OCI-LY7 (cell line): ENCODE measurements around the gene TCP1. TPM values are rescaled to one million over a fixed set of nuclear protein-coding genes. Genes with fewer than 3 reads are reported as not detected.

Experiments
- BruUV-seq: library from RNA; stranded (reverse); fragments of 400-500 nt; replicated peaks from 2 replicates; lab custom pipeline; 2021; lab: Mats Ljungman, UMichigan
- CTCF ChIA-PET: fragments of 300-600 bp; sonication (Branson Sonifier 250); formaldehyde crosslinking; loops from one replicate; lab custom pipeline; 2022; ENCODE audit warnings: antibody characterized with exemption; ENCODE audit not compliant: unreplicated experiment; lab: Charles Lee
- POLR2A ChIA-PET: fragments of 300-600 bp; sonication (Branson Sonifier 250); formaldehyde crosslinking; loops from one replicate; lab custom pipeline; 2022; ENCODE audit warnings: antibody characterized with exemption; lab: Charles Lee
- DNase-seq: peaks from one replicate; pipeline ENCODE4 v3.0.0-alpha.2; 2015; ENCODE audit warnings: low spot score
- H2AFZ ChIP-seq: fragments of 200-600 bp; sonication (generic), shearing (Covaris generic); 2 replicates; pipeline ENCODE4 v1.6.1; 2014; ENCODE audit warnings: mild to moderate bottlenecking, antibody characterized with exemption, low read length, moderate library complexity
- H3K27ac ChIP-seq: fragments of 200-600 bp; sonication (generic); 2 replicates; pipeline ENCODE4 v1.5.1; 2014; ENCODE audit warnings: mixed run types, low read depth, mild to moderate bottlenecking, moderate library complexity, low read length, inconsistent platforms; ENCODE audit not compliant: poor library complexity, severe bottlenecking
- H3K36me3 ChIP-seq: fragments of 200-600 bp; sonication (generic); 2 replicates; pipeline ENCODE4 v1.6.1; 2014; ENCODE audit warnings: mild to moderate bottlenecking, antibody characterized with exemption, low read length, moderate library complexity, mixed read lengths; ENCODE audit not compliant: insufficient read depth
- H3K4me1 ChIP-seq: fragments of 200-600 bp; sonication (generic); 2 replicates; pipeline ENCODE4 v1.5.1; 2014; ENCODE audit warnings: mild to moderate bottlenecking, low read length; ENCODE audit not compliant: insufficient read depth, poor library complexity, severe bottlenecking
- H3K4me2 ChIP-seq: fragments of 200-600 bp; sonication (generic); 2 replicates; pipeline ENCODE4 v1.6.1; 2014; ENCODE audit warnings: mild to moderate bottlenecking, low read length
- H3K4me3 ChIP-seq: fragments of 200-600 bp; sonication (generic); 2 replicates; pipeline ENCODE4 v1.5.1; 2014; ENCODE audit warnings: mild to moderate bottlenecking, low read depth, low read length; ENCODE audit not compliant: poor library complexity, severe bottlenecking
- H3K79me2 ChIP-seq: fragments of 200-600 bp; sonication (generic); 2 replicates; pipeline ENCODE4 v1.6.1; 2016; ENCODE audit warnings: low read depth, mild to moderate bottlenecking, low read length, moderate library complexity, mixed read lengths; ENCODE audit not compliant: insufficient read depth
- H3K9me2 ChIP-seq: fragments of 200-600 bp; sonication (generic); 2 replicates; pipeline ENCODE4 v1.6.1; 2016; ENCODE audit warnings: mild to moderate bottlenecking, low read length, mixed read lengths; ENCODE audit not compliant: insufficient read depth
- H3K9me3 ChIP-seq: fragments of 200-600 bp; sonication (generic); 2 replicates; pipeline ENCODE4 v1.6.1; 2014; ENCODE audit warnings: mild to moderate bottlenecking, mixed run types, low read length, mixed read lengths
- H4K20me1 ChIP-seq: fragments of 200-600 bp; sonication (generic); 2 replicates; pipeline ENCODE4 v1.6.1; 2014; ENCODE audit warnings: mild to moderate bottlenecking, antibody characterized with exemption, low read length, moderate library complexity, mixed read lengths; ENCODE audit not compliant: insufficient read depth
- EZH2phosphoT487 ChIP-seq: fragments of 200-600 bp; sonication (generic); IDR thresholded peaks from 2 replicates; pipeline ENCODE4 v1.6.1; 2018; ENCODE audit warnings: low read depth, borderline replicate concordance, mild to moderate bottlenecking, mixed run types, antibody characterized with exemption, low read length, moderate library complexity, mixed read lengths
- intact Hi-C: fragments of 100-400 bp; cut with micrococcal nuclease; formaldehyde crosslinking; loops from one replicate; pipeline ENCODE4 v1.10.0; 2022; ENCODE audit not compliant: unreplicated experiment
- total RNA-seq, 2 experiments: library from RNA; depleted of rRNA in 1 of 2; stranded (reverse); fragments of >200 nt in 1 of 2; shearing (Covaris generic) in 1 of 2; gene quantifications; 2 replicates each; pipeline ENCODE4 v1.2.3, GENCODE V29; 2014 to 2022
- TF ChIP-seq, protein P1 (sequence below): fragments of 200-600 bp; sonication (generic); conservative IDR thresholded peaks from 2 replicates; pipeline ENCODE4 v1.5.1; 2014; ENCODE audit warnings: mild to moderate bottlenecking, antibody characterized with exemption, low read length, moderate library complexity, mixed read lengths

The TCP1 gene
- total RNA-seq, 2 experiments from 2014 or later: 319 to 386 TPM

DNA sequence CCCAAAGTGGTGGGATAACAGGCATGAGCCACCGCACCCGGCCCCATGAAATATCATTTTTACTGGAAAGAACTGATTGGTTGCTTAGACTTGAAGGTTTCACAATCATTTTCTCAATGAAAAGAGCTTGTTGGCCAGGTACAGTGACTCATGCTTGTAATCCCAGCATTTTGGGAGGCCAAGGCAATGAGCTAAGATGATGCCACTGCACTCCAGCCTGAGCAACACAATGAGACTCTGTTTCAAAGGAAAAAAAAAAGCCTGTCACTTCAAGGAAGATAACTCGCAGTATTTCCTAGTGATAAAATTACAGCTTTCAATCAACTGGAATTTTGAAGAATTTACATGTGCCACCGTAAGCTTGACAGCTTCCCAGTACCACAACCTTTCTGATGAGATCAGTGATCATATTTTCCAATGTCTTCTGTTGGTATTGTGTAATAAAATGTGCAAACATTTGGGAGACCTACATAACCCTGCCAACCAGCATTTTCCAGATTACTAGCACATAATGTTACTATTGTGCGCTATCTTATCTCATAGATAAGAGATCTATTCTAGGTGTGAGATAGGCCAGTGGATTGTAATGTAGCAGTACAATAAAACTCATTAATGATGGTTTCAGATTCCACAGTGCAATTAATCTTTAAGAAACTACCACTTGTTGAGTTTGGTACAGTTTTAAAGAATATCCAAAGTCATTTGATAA is 17.9 kb upstream of the TCP1 start:
- no peaks in the 10 kb centered on the region for H3K9me3 ChIP-seq
- TF ChIP-seq, protein P1, sequence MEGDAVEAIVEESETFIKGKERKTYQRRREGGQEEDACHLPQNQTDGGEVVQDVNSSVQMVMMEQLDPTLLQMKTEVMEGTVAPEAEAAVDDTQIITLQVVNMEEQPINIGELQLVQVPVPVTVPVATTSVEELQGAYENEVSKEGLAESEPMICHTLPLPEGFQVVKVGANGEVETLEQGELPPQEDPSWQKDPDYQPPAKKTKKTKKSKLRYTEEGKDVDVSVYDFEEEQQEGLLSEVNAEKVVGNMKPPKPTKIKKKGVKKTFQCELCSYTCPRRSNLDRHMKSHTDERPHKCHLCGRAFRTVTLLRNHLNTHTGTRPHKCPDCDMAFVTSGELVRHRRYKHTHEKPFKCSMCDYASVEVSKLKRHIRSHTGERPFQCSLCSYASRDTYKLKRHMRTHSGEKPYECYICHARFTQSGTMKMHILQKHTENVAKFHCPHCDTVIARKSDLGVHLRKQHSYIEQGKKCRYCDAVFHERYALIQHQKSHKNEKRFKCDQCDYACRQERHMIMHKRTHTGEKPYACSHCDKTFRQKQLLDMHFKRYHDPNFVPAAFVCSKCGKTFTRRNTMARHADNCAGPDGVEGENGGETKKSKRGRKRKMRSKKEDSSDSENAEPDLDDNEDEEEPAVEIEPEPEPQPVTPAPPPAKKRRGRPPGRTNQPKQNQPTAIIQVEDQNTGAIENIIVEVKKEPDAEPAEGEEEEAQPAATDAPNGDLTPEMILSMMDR: no peak
- no peak for TF ChIP-seq EZH2phosphoT487
- H3K27ac ChIP-seq: no peak overlapping the region
- intact Hi-C loops: no loop called here
- no peaks in the 10 kb centered on the region for H4K20me1 ChIP-seq
- H2AFZ ChIP-seq: no peak overlapping the region
- DNase-seq: no peak
- BruUV-seq: no TSS peak
- H3K4me1 ChIP-seq: peaks cover 20% of the 10 kb centered on the region
- H3K36me3 ChIP-seq: no peaks in the 10 kb centered on the region
- no peaks in the 10 kb centered on the region for H3K79me2 ChIP-seq
- H3K4me2 ChIP-seq: no peak overlapping the region
- H3K9me2 ChIP-seq: no peaks in the 10 kb centered on the region
- CTCF ChIA-PET: no interaction called here
- POLR2A ChIA-PET: interaction anchor here (0.6 to 3.0 kb wide), 5 partner anchors 13 to 118 kb away, joined by 3 to 15 read pairs (median 4); partner anchors contain the start of gene MRPL18
- no peak overlapping the region for H3K4me3 ChIP-seq

DNA sequence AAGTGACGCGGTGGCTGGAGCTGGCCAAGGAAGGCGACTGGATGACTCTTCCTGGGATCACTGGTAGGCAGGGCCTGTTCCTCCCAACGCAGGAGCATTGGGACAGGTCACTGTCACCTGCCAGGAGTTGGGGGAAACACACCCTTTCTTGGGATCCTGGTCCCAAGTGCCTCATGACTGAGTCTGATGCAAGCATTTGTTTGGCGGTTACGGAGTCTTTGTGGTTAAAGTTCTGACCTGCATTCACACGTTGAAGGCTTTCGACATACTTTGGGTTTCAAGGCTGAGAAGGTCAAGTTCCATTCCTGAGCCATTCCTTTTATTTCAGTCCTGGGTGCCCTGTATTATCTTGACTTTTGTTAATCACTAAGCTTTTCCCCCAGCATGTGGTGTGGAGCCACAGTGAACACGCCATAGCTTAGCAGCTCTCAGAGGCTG is 16.6 kb upstream of the TCP1 start:
- H3K4me3 ChIP-seq: no peak overlapping the region
- no peak overlapping the region for H2AFZ ChIP-seq
- no peaks in the 10 kb centered on the region for H4K20me1 ChIP-seq
- H3K4me2 ChIP-seq: no peak overlapping the region
- no TSS peak for BruUV-seq
- H3K27ac ChIP-seq: no peak overlapping the region
- H3K9me2 ChIP-seq: no peaks in the 10 kb centered on the region
- ChIA-PET POLR2A (interaction anchor here (0.6 to 1.3 kb wide), 5 partner anchors 16 to 105 kb away, joined by 3 to 4 read pairs (median 3); partner anchors contain the start of genes MRPL18 and TCP1), CTCF (interaction anchor here (0.7 kb wide), 1 partner anchor 12 kb away, joined by 3 read pairs; no protein-coding TSS in a partner anchor)
- intact Hi-C loops: no loop called here
- H3K4me1 ChIP-seq: peaks cover 15% of the 10 kb centered on the region
- TF ChIP-seq EZH2phosphoT487: no peak
- TF ChIP-seq, protein P1: no peak
- no peaks in the 10 kb centered on the region for H3K36me3 ChIP-seq
- no peaks in the 10 kb centered on the region for H3K9me3 ChIP-seq
- no peak for DNase-seq
- H3K79me2 ChIP-seq: no peaks in the 10 kb centered on the region
